PC-3 (cell line): Measurements from ENCODE around the gene FOXO6. TPM values are rescaled to one million over a fixed set of nuclear protein-coding genes. Genes with fewer than 3 reads are reported as not detected.

ENCODE experiments used
- ATAC-seq: fragments of 200-7000 bp; cut with Tn5 transposase; 2 replicates; pipeline ENCODE4 v1.9.1; 2020; ENCODE audit warnings: mild to moderate bottlenecking, moderate library complexity
- BruUV-seq: library from RNA; stranded (reverse); fragments of 400-500 nt; replicated peaks from 2 replicates; lab custom pipeline; 2021; lab: Mats Ljungman, UMichigan
- CTCF ChIA-PET: fragments of 300-600 bp; sonication (Branson Sonifier 250); formaldehyde crosslinking; loops from one replicate; lab custom pipeline; 2022; ENCODE audit warnings: antibody characterized with exemption; lab: Charles Lee
- POLR2A ChIA-PET: fragments of 300-600 bp; sonication (Branson Sonifier 250); formaldehyde crosslinking; loops from one replicate; lab custom pipeline; 2022; ENCODE audit warnings: antibody characterized with exemption; ENCODE audit not compliant: unreplicated experiment; lab: Charles Lee
- DNase-seq: peaks from one replicate; pipeline ENCODE4 v3.0.0-alpha.2; 2015
- H2AFZ ChIP-seq: fragments of 300-600 bp; sonication (generic); 2 replicates; pipeline ENCODE4 v1.6.0; 2016; ENCODE audit warnings: antibody characterized with exemption, low read length
- H3F3A ChIP-seq: fragments of 300-600 bp; sonication (generic); one replicate; pipeline ENCODE4 v1.6.0; 2017; ENCODE audit warnings: antibody characterized with exemption, low read length, control low read depth, mild to moderate bottlenecking; ENCODE audit not compliant: unreplicated experiment
- H3K27ac ChIP-seq: fragments of 300-600 bp; sonication (generic); 2 replicates; pipeline ENCODE4 v1.5.1; 2016; ENCODE audit warnings: mild to moderate bottlenecking, low read length
- H3K27me3 ChIP-seq: fragments of 300-600 bp; sonication (generic); 2 replicates; pipeline ENCODE4 v1.6.1; 2016; ENCODE audit warnings: low read length, mixed read lengths
- H3K36me3 ChIP-seq: fragments of 300-600 bp; sonication (generic); 2 replicates; pipeline ENCODE4 v1.6.1; 2016; ENCODE audit warnings: low read depth, mixed run types, low read length, mixed read lengths
- H3K4me1 ChIP-seq: fragments of 300-600 bp; sonication (generic); 2 replicates; pipeline ENCODE4 v1.5.1; 2016; ENCODE audit warnings: low read length; ENCODE audit not compliant: insufficient read depth
- H3K4me2 ChIP-seq: fragments of 300-600 bp; sonication (generic); 2 replicates; pipeline ENCODE4 v1.6.0; 2016; ENCODE audit warnings: low read length
- H3K4me3 ChIP-seq: fragments of 300-600 bp; sonication (generic); 2 replicates; pipeline ENCODE4 v1.5.1; 2016; ENCODE audit warnings: mild to moderate bottlenecking, low read length, mixed read lengths
- H3K79me2 ChIP-seq: fragments of 300-600 bp; sonication (generic); 2 replicates; pipeline ENCODE4 v1.6.1; 2017; ENCODE audit warnings: low read length, mixed read lengths
- H3K9ac ChIP-seq: fragments of 300-600 bp; sonication (generic); 2 replicates; pipeline ENCODE4 v1.6.0; 2016; ENCODE audit warnings: mild to moderate bottlenecking, low read length
- H3K9me2 ChIP-seq: fragments of 300-600 bp; sonication (generic); replicated peaks from 2 replicates; pipeline ENCODE4 v1.6.1; 2016; ENCODE audit warnings: mixed run types, low read length, mixed read lengths
- H3K9me3 ChIP-seq: fragments of 300-600 bp; sonication (generic); 2 replicates; pipeline ENCODE4 v1.6.1; 2016; ENCODE audit warnings: low read length, mixed read lengths
- H4K20me1 ChIP-seq: fragments of 300-600 bp; sonication (generic); 2 replicates; pipeline ENCODE4 v1.6.1; 2016; ENCODE audit warnings: low read length, mixed read lengths
- CTCF ChIP-seq: fragments of 300-600 bp; sonication (generic); conservative IDR thresholded peaks from 2 replicates; pipeline ENCODE4 v1.5.1; 2017; ENCODE audit warnings: antibody characterized with exemption, low read depth, mild to moderate bottlenecking, low read length
- EZH2 ChIP-seq: fragments of 300-600 bp; sonication (generic); IDR thresholded peaks from one replicate; pipeline ENCODE4 v1.6.1; 2017; ENCODE audit warnings: antibody characterized with exemption, mild to moderate bottlenecking, low read length; ENCODE audit not compliant: unreplicated experiment
- EZH2phosphoT487 ChIP-seq: fragments of 300-600 bp; sonication (generic); IDR thresholded peaks from 2 replicates; pipeline ENCODE4 v1.6.1; 2018; ENCODE audit warnings: mild to moderate bottlenecking, antibody characterized with exemption, low read length, borderline replicate concordance
- intact Hi-C: fragments of 100-400 bp; cut with micrococcal nuclease; formaldehyde crosslinking; loops from 2 replicates; pipeline ENCODE4 v1.9.0; 2023
- total RNA-seq: library from RNA; depleted of rRNA; stranded (reverse); fragments of >200 nt; gene quantifications from 2 replicates; pipeline ENCODE4 v1.2.3, GENCODE V29; 2014

Gene FOXO6
- total RNA-seq, 1 experiment from 2014 or later: 1.2 TPM

GRCh38 chr1:41318135-41318534, 43.1 kb upstream of the FOXO6 start:
- BruUV-seq: no TSS peak
- CTCF ChIA-PET: no interaction called here

GRCh38 chr1:41319106-41319755, 42.0 kb upstream of the FOXO6 start:
- Histone ChIP-seq H2AFZ (no peak overlapping the region), H3K4me1 (peaks cover 10% of the 10 kb centered on the region; the same call in 1 of the 2 replicates), H3K27me3 (no peaks in the 10 kb centered on the region), H3F3A (no peaks in the 10 kb centered on the region), H3K36me3 (no peaks in the 10 kb centered on the region), H3K4me3 (no peak overlapping the region), H3K27ac (no peak overlapping the region), H4K20me1 (no peaks in the 10 kb centered on the region), H3K9ac (no peak overlapping the region), H3K79me2 (no peaks in the 10 kb centered on the region), H3K9me3 (no peaks in the 10 kb centered on the region), H3K4me2 (no peak overlapping the region), H3K9me2 (no peaks in the 10 kb centered on the region)
- ATAC-seq: no peak
- no TSS peak for BruUV-seq
- intact Hi-C loops: no loop called here
- TF ChIP-seq EZH2phosphoT487: no peak
- TF ChIP-seq CTCF: no peak
- TF ChIP-seq EZH2: no peak
- CTCF ChIA-PET: no interaction called here
- POLR2A ChIA-PET: no interaction called here
- DNase-seq: no peak

More at GRCh38 chr1:41318135-41318534, 43.1 kb upstream of the FOXO6 start:
- Histone ChIP-seq H3K4me1 (peaks cover 10% of the 10 kb centered on the region; the same call in 1 of the 2 replicates), H3K9ac (no peak overlapping the region), H3F3A (no peaks in the 10 kb centered on the region), H3K27me3 (no peaks in the 10 kb centered on the region), H3K9me3 (no peaks in the 10 kb centered on the region), H3K4me3 (no peak overlapping the region), H4K20me1 (no peaks in the 10 kb centered on the region), H2AFZ (no peak overlapping the region), H3K27ac (no peak overlapping the region), H3K36me3 (no peaks in the 10 kb centered on the region), H3K9me2 (no peaks in the 10 kb centered on the region), H3K4me2 (no peak overlapping the region), H3K79me2 (no peaks in the 10 kb centered on the region)
- no peak for DNase-seq
- POLR2A ChIA-PET: interaction anchor here (0.6 kb wide), 1 partner anchor 1372 kb away, joined by 3 read pairs; no protein-coding TSS in a partner anchor
- TF ChIP-seq EZH2phosphoT487 (no peak), CTCF (no peak), EZH2 (no peak)
- intact Hi-C loops: no loop called here
- ATAC-seq: no peak
